AG09309 (cell line): ENCODE results near the gene MAPKAP1.

ENCODE experiments used
- DNase-seq: peaks from one replicate; pipeline ENCODE4 v3.0.0-alpha.2; 2010; ENCODE audit warnings: low read depth
- H3K4me3 ChIP-seq: 2 replicates; pipeline ENCODE4 v1.5.1; 2011; ENCODE audit warnings: mild to moderate bottlenecking, low read depth, low read length, moderate library complexity; ENCODE audit not compliant: control insufficient read depth
- CTCF ChIP-seq: IDR thresholded peaks from 2 replicates; pipeline ENCODE4 v1.5.1; 2011; ENCODE audit warnings: mild to moderate bottlenecking, low read depth, low read length, inconsistent platforms; ENCODE audit not compliant: insufficient read depth, control insufficient read depth; ENCODE audit errors: missing control alignments

The MAPKAP1 gene

GRCh38 chr9:125479846-125480615, 227.0 kb downstream of the MAPKAP1 start:
- no peak overlapping the region for H3K4me3 ChIP-seq
- DNase-seq: no peak
- no peak for TF ChIP-seq CTCF

- no peak overlapping the region for H3K4me3 ChIP-seq
- no peak for TF ChIP-seq CTCF
- DNase-seq: no peak
Measured at GRCh38 chr9:125477089-125477544, 229.9 kb downstream of the MAPKAP1 start.

GRCh38 chr9:125476645-125477044, 230.4 kb downstream of the MAPKAP1 start:
- DNase-seq: no peak
- H3K4me3 ChIP-seq: no peak overlapping the region
- no peak for TF ChIP-seq CTCF

- DNase-seq: no peak
- no peak for TF ChIP-seq CTCF
Measured at GRCh38 chr9:125475385-125475784, 231.6 kb downstream of the MAPKAP1 start.

GRCh38 chr9:125472926-125473701, 233.9 kb downstream of the MAPKAP1 start:
- DNase-seq: no peak
- no peak overlapping the region for H3K4me3 ChIP-seq
- peak; percentile 27 for TF ChIP-seq CTCF

More at GRCh38 chr9:125475385-125475784, 231.6 kb downstream of the MAPKAP1 start:
- no peak overlapping the region for H3K4me3 ChIP-seq

- TF ChIP-seq CTCF: no peak
- no peak for DNase-seq
- no peak overlapping the region for H3K4me3 ChIP-seq
Measured at GRCh38 chr9:125472562-125472925, 234.5 kb downstream of the MAPKAP1 start.
